HG03175 (cell line): Measurements from ENCODE around the gene ANTXR2.

Source experiments
- ATAC-seq: cut with Tn5 transposase; IDR thresholded peaks from one replicate; pipeline ENCODE4 v1.9.1; 2021; ENCODE audit warnings: mild to moderate bottlenecking, moderate library complexity; ENCODE audit not compliant: unreplicated experiment

The ANTXR2 gene

DNA sequence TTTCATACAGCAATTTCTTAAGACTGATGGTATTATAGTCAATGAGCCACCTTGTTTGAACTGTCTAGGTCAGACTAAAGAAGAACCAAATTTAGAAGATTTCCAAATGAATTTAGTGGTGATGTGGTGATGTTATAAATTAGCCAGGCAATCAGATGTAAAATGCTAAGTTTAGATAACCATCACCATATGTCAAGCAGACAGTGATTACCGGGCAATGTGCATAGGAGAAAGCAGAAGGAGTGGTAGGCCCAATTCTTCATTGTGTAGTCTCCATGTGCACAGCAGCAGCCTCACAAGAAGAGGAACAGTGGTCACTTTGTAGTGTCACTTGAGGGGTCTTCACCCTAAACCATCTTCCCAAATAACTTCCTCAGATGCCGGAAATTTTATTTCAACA lies 198.8 kb downstream of the ANTXR2 start:
- ATAC-seq, result no peak

DNA sequence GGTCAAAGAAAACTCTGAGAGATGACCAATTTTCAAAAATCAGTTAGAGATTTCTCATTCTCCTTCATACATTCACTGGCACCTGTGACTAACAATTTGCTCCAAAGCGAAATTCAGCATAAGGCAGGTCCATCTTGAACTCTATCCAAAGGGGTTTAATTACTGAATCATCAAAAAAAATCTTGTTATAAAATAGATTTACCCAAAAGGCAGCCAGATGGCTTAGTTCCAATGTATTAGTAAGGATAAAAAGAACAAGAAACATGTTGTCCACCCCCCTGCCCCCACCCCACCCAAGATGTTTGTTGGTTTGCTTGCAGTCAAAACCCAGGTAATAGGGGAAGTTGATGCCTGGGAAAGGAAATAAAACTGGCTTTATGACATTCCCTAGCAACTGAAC lies 200.3 kb downstream of the ANTXR2 start:
- no peak for ATAC-seq

DNA sequence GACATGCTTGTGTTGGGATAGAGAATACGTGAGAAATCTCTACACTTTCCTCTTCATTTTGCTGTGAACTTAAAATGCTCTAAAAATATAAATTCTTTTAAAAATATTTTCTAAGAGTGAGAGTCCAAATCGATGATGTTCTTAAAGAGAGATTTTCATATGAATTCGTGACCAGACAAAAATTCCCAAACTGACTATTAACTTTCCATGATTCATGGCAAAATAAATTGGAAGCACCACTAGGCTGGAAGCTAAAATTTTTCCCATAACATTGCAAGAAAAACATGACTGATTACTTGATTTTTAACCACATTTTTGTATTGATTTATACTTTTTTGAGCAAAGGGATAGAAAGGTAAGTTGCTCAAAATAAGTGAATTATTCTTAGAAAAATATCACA lies 201.1 kb downstream of the ANTXR2 start:
- no peak for ATAC-seq

DNA sequence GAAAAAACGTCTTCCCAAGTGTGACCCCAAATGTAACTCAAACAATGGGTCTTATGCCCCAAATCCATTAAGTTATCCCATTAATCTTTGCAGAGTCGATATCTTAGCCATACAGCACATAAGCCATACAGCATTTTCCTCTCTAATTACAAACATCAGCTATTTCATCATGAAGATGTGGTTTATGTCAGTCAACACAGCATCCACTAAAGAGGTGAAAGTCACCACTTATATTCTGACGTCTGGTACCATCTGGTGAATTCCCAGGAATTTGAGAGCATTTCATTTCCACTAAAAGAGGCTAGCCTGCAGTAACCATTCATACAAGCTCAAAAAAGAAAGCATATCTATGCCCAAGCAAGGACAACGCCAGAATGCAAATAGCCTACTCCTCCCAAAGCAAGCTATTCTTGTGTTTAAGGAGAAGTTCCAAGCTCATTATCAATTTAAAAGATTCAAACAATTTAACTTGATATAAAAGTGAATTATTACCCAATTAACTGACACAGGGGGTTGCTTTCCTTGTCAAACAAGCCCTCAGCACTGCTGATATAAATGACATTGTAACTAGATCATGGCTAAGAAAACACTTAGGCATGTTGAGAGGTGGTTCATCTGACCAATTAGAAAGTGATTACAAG lies 203.3 kb downstream of the ANTXR2 start:
- no peak for ATAC-seq

DNA sequence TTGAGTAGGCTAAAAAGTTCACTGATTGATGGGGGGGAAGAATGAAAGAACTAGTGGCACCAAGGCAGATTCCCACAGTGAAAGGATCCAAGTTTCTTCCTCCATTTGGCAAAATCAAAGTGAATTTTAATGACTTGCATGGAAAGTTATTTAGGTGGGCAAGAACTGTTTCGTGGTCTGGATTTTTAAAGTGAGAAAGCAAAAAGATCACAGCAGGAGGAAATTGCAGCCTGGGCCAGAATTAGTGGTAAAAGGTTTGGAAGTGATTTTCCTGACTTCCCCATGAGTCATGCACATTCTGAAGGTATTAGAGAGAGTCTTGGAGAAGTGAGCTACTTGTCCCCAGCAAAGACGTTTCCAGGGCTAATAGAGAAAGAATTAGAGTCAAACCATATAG lies 207.8 kb downstream of the ANTXR2 start:
- ATAC-seq, result no peak

DNA sequence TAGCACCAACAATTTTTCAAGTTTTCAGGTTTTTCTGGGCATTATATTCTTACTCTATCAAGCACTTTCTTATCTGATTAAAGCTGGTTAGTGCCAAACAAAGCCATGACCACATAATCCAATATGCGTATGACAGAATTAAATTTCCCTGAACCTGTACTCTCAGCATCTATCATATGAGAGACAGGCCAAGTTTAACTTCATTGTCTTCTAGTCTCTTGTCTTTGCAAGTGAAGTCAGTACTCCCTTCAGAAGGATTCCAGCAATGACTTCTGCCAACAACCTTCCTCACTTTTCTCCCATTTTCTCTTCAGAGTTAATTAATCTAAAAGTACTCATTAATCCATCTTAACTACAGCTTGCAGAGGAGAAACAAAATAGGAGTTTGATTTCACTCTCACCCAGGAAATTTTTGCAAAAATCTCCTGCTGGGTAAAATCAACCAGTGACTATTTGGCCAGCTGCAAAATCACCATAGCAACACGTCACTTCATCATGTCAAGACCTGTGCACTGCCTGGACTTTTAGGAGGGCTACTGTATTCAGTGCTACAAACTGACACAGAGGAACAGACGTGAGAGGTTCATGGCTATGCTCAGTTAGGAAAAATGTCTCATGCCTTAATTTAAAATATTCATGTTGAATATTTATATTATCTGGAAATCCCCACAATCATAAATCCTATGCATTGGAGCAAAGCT lies 208.4 kb downstream of the ANTXR2 start:
- ATAC-seq, result no peak

DNA sequence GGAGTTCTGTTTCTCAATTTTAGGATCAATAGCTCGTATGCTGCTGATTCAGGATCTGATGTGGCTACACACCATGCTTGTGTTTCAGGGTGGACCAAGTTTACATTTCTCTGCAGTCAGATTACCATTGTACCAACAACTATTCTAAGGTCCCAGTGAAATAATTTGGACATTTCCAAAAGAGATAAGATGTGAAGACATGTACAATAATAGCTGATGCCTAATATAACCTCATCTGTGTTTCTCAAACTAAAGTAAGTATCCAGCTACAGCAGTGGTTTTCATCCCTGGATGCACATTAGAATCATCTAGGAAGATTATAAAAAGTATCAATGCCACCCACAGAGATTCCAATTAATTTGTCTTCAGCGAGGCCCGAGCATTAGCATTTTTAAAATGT lies 209.7 kb downstream of the ANTXR2 start:
- no peak for ATAC-seq

DNA sequence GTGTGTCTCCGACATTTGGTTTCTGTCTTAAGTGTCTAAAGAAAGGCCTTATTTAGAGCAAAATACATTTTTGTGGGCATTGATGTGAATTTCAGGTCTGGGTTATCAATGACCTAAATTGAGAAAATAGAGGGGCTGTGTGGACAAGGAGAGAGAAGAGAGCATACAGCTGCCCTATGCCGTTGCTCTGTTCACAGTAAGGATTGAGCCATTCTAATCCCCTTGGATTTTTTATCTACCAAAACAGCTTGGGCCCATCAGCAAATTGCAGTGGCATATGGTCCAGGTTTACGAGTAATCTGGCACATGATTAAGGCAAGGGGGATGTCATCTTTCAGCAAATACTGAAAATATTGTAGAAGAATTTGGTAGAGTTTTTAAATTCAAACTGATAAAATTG lies 210.2 kb downstream of the ANTXR2 start:
- ATAC-seq, result no peak

DNA sequence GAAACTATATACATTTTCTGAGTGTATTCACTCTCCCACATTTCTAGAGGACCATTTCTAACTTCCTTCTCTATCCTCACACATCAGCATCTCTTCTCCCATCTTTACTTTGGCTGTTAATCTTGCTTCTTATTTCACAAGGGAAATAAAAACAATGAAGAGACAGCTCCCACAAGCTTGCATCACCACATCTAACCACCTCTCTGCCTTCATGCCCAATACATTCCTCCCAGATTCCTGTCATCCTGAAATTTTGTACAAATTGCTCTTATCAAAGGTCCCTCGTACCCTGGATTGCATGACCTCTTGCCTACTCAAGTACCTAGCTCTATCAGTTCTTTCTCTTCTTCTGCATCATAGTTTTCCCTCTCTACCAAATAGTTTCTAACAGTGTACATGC lies 215.2 kb downstream of the ANTXR2 start:
- no peak for ATAC-seq

DNA sequence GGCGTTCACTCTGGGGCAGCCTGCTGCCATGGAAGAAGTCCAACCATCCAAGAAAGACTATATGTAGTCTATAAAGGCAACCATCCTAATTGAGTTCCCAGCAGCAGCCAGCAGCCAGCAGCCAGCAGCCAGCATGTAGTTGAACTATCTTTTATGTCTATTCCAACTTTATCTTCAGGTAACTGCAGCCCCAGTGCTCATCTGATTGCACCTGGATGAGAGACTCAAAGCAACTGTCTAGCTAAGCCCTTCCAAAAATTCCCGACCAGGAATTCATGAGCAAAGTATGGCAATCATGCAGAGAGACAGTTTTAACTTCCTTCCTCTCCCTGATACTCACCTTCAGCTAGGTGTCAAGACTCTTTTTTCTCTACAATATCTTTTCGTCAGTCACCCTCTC lies 216.8 kb downstream of the ANTXR2 start:
- ATAC-seq, result no peak

DNA sequence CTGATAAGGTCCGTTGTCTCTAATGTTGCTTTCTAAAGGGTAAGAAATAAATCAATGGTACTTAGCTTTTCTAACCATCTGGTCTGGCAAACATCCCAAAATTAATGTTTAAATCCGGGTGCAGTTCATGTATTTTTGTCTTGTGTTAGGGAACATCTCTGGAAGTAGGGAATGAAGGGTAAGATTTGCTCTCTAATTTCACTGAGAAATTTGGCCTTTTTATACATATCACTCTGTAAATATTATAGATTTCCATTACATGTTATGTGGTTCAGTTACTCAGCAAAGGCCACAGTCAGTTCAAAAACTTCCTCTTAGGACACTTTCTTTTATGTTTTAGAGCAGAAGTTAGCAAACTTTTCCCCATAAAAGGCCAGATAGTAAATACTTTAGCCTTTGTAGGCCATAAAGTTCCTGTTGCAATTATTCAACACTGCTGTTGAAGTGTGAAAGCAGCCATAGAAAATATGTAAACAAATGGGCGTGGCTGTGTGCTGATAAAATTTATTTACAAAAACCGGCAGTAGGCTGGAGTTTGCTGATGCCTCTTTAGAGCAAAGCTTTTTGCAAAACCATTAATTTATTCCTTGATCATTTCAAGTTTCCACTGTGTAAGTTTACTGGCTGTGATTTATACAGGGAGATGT lies 218.1 kb downstream of the ANTXR2 start:
- no peak for ATAC-seq

DNA sequence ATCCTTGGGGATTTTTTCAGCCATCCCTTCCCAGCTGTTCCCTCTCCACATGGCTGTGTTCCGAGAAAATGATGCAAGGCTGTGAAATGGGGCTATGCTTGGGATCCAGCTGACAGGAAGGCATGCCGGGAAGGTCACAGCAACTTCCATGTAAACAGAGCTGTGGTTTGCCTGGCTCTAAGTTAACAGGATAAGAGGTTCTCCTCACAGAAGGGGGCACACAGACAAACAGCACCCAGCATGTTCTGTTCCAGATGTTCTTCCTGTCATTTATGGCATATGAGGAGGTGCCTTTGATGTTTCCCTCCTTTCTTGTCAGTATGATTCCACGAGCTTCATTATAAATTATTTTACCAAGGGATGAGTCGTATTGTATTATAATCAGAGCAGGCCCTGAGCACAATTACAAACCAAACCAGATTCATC lies 220.7 kb downstream of the ANTXR2 start:
- no peak for ATAC-seq

DNA sequence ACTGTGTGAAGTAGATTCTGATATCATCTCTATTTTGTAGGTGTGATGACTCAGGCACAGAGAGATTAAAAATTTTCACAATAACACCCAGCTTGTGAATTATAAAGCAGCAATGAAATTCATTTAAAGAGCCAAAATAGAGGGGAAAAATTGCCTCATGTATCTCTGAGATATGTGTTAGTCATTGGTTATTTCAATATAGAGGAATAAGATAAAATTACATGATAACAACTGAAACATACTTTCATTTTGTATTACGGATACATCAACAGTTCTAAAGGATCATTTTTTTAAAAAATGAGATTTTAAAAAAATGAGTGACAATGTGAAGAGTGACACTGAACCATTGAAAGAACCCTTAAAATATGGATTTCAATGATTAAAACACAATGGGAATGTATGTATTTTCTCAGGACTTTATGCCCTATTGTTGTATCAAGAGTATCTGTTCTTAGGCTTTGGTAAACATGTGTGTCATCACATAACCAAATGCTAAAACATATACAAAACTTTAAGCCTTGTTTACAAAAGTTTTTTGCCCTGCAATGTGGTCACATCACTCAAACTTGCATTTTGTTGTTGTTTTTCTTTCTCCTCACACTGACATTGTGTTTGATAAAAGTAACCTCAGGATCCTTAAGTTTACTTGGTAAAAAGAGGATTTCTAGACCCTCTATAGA lies 221.3 kb downstream of the ANTXR2 start:
- no peak for ATAC-seq
